ENCODE measurements around the gene RHEB.

DNA sequence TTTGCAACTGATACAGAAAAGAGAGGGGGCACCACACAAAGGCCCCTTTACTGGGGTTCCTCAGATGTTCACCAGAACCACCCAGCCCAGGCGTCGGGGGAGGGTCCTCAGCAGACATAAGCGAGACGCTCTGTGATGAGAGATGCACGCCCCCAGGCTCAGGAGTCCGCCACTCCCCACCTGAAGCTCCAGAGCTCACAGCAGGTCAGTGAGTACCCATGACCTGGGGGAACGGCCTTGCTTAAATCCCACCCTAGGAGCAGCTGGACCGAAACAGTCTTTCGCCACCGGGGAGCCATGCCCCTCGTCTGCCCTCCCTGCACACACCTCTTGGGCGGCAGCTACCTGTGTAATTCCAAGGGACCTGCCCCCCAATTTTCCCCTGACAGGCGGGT is 82.5 kb downstream of the RHEB start:
- no peak for TF ChIP-seq MYC (IDR thresholded peaks at IDR 0.05; ENCODE audit: low read depth, low read length)
- no peak for TF ChIP-seq POLR2AphosphoS5 (IDR thresholded peaks at IDR 0.05; ENCODE audit: insufficient read depth, low read depth, low read length)
- TF ChIP-seq, protein P1, sequence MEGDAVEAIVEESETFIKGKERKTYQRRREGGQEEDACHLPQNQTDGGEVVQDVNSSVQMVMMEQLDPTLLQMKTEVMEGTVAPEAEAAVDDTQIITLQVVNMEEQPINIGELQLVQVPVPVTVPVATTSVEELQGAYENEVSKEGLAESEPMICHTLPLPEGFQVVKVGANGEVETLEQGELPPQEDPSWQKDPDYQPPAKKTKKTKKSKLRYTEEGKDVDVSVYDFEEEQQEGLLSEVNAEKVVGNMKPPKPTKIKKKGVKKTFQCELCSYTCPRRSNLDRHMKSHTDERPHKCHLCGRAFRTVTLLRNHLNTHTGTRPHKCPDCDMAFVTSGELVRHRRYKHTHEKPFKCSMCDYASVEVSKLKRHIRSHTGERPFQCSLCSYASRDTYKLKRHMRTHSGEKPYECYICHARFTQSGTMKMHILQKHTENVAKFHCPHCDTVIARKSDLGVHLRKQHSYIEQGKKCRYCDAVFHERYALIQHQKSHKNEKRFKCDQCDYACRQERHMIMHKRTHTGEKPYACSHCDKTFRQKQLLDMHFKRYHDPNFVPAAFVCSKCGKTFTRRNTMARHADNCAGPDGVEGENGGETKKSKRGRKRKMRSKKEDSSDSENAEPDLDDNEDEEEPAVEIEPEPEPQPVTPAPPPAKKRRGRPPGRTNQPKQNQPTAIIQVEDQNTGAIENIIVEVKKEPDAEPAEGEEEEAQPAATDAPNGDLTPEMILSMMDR (IDR thresholded peaks at IDR 0.05; ENCODE audit: extremely low read depth in 1 of 2, insufficient read depth in 1 of 2, low read depth in 1 of 2, low read length in 2 of 2): no peak

All from endothelial cell of umbilical vein (primary cell).